ENCODE results near the gene TTC7B. TPM values are rescaled to one million over a fixed set of nuclear protein-coding genes. Genes with fewer than 3 reads are reported as not detected.
A peak's percentile ranks its signal among the peaks of the same experiment; 100 is the strongest.

TTC7B gene
- total and polyA plus RNA-seq, 9 of the 15 experiments (the other 6 are each of a cell fraction or from before 2014, with no cell fraction given), result 2.2 to 77.2 (median 36.7) TPM

DNA sequence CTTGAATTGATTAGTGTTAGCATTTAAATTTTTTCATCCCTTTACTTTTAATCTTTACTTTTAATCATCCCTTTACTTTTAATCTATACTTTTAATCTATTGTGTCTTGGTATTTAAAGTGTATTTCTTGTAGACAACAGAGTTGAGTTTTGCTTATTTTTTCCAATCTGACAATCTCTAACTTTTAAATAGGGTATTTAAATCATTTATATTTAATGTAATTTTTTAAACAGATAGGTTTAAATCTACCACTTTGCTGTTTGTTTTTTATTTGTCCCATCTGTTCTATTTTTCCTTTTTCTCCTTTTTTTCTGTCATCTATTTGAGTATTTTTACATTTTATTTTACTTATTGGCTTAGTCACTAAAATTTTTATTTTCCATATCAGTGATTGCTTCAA is 68.3 kb downstream of the TTC7B start:
- no TSS peak for BruUV-seq (replicated peaks)
- no peak for ATAC-seq
- intact Hi-C loops (cut with micrococcal nuclease), result no loop called here
- Histone ChIP-seq H3K9me1 (ENCODE audit: control insufficient read depth, insufficient read depth, low read length) (no peaks in the 10 kb centered on the region), H3K27me3 (ENCODE audit: control insufficient read depth in 2 of 2, insufficient read depth in 2 of 2, low read length in 2 of 2) (no peaks in the 10 kb centered on the region), H2AFZ (ENCODE audit: low read depth, low read length) (no peak overlapping the region), H3K9me3 (replicated peaks; ENCODE audit: control insufficient read depth, insufficient read depth, low read depth, low read length) (peaks cover 4% of the 10 kb centered on the region; the same call in 1 of the 2 replicates), H3K4me2 (ENCODE audit: insufficient read depth, low read length) (no peak overlapping the region), H3K4me1 (replicated peaks in 1 of 2; ENCODE audit: control insufficient read depth in 2 of 2, insufficient read depth in 2 of 2, low read length in 2 of 2) (no peaks in the 10 kb centered on the region), H3K9ac (ENCODE audit: insufficient read depth in 1 of 2, low read depth in 2 of 2, low read length in 2 of 2) (no peak overlapping the region), H4K20me1 (replicated peaks; ENCODE audit: control insufficient read depth, insufficient read depth, low read length) (no peaks in the 10 kb centered on the region), H3K79me2 (ENCODE audit: control insufficient read depth, insufficient read depth, low read length) (no peaks in the 10 kb centered on the region), H3K27ac (ENCODE audit: extremely low read depth, low read depth, low read length) (no peak overlapping the region), H3K36me3 (ENCODE audit: control insufficient read depth, insufficient read depth, low read length) (peaks cover 15% of the 10 kb centered on the region; the same call in 2 of the 3 replicates), H3K4me3 (no peak overlapping the region)
- FAIRE-seq, result no peak
- POLR2A ChIA-PET, result no interaction called here
- TF ChIP-seq ZNF507 (tag; conservative IDR thresholded peaks at IDR 0.05), result peak; percentile 93
- TF ChIP-seq, protein P1, sequence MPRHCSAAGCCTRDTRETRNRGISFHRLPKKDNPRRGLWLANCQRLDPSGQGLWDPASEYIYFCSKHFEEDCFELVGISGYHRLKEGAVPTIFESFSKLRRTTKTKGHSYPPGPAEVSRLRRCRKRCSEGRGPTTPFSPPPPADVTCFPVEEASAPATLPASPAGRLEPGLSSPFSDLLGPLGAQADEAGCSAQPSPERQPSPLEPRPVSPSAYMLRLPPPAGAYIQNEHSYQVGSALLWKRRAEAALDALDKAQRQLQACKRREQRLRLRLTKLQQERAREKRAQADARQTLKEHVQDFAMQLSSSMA (CRISPR knock-in tag; IDR thresholded peaks at IDR 0.05), result no peak
- in situ Hi-C loops (cut with MboI), result no loop called here
- DNase-seq (ENCODE audit: extremely low read depth in 1 of 4, low spot score in 3 of 4), result no peak
- CTCF ChIA-PET (ENCODE audit: low intra/inter-chr PET ratio), result no interaction called here

DNA sequence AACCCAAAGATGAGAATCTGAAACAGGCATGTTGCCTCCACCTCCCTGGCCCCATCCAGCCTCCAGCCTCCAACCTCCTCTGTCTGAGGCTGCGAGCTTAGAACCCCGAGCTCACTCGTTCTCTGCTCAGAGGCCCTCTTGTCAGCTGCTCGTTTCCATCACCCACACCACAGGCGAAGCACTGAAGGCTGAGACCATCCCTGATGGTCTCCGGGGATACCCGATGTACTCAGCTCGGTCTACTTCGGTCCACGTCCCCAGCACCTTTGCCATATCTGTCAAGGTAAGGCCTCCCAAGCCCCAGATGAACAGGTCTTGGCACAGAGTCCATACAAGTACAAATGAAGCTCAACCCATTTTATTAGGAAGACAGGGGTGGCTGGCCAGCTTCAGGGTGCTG is 72.4 kb downstream of the TTC7B start:
- FAIRE-seq, result no peak
- Histone ChIP-seq H3K27ac (ENCODE audit: extremely low read depth, low read depth, low read length) (no peak overlapping the region), H3K36me3 (ENCODE audit: control insufficient read depth, insufficient read depth, low read length) (peaks cover 14% of the 10 kb centered on the region; the same call in 2 of the 3 replicates), H3K9me3 (replicated peaks; ENCODE audit: control insufficient read depth, insufficient read depth, low read depth, low read length) (no peaks in the 10 kb centered on the region), H3K79me2 (ENCODE audit: control insufficient read depth, insufficient read depth, low read length) (no peaks in the 10 kb centered on the region), H3K4me1 (replicated peaks in 1 of 2; ENCODE audit: control insufficient read depth in 2 of 2, insufficient read depth in 2 of 2, low read length in 2 of 2) (no peaks in the 10 kb centered on the region), H3K4me2 (ENCODE audit: insufficient read depth, low read length) (no peak overlapping the region), H2AFZ (ENCODE audit: low read depth, low read length) (no peak overlapping the region), H3K9me1 (ENCODE audit: control insufficient read depth, insufficient read depth, low read length) (no peaks in the 10 kb centered on the region), H3K4me3 (no peak overlapping the region), H3K9ac (ENCODE audit: insufficient read depth in 1 of 2, low read depth in 2 of 2, low read length in 2 of 2) (no peak overlapping the region), H4K20me1 (replicated peaks; ENCODE audit: control insufficient read depth, insufficient read depth, low read length) (no peaks in the 10 kb centered on the region), H3K27me3 (ENCODE audit: control insufficient read depth in 2 of 2, insufficient read depth in 2 of 2, low read length in 2 of 2) (no peaks in the 10 kb centered on the region)
- WGBS (ENCODE audit: insufficient coverage, low coverage, missing lambda C conversion rate), result 77% methylated on average over 6 of the region's 10 CpGs
- TF ChIP-seq EP300 (IDR thresholded peaks at IDR 0.05; ENCODE audit: low read length), result no peak
- no peak for TF ChIP-seq HDAC1 (IDR thresholded peaks at IDR 0.05)
- TF ChIP-seq ZNF324 (CRISPR knock-in tag; IDR thresholded peaks at IDR 0.05), result no peak
- no peak for TF ChIP-seq GATAD2A (IDR thresholded peaks at IDR 0.05)
- TF ChIP-seq, protein P2, sequence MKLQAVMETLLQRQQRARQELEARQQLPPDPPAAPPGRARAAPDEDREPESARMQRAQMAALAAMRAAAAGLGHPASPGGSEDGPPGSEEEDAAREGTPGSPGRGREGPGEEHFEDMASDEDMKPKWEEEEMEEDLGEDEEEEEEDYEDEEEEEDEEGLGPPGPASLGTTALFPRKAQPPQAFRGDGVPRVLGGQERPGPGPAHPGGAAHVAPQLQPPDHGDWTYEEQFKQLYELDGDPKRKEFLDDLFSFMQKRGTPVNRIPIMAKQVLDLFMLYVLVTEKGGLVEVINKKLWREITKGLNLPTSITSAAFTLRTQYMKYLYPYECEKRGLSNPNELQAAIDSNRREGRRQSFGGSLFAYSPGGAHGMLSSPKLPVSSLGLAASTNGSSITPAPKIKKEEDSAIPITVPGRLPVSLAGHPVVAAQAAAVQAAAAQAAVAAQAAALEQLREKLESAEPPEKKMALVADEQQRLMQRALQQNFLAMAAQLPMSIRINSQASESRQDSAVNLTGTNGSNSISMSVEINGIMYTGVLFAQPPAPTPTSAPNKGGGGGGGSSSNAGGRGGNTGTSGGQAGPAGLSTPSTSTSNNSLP (IDR thresholded peaks at IDR 0.05; ENCODE audit: borderline replicate concordance, low read depth, low read length), result no peak
- DNase-seq (ENCODE audit: extremely low read depth in 1 of 4, low spot score in 3 of 4), result no peak
- CTCF ChIA-PET (ENCODE audit: low intra/inter-chr PET ratio), result no interaction called here
- in situ Hi-C loops (cut with MboI), result no loop called here
- no peak for ATAC-seq
- intact Hi-C loops (cut with micrococcal nuclease), result no loop called here
- BruUV-seq (replicated peaks), result no TSS peak
- POLR2A ChIA-PET, result interaction anchor here (0.9 kb wide), 2 partner anchors 10 to 13 kb away, joined by 3 read pairs; no protein-coding TSS in a partner anchor

All from K562 (cell line).